Fibroblast of lung (primary cell): ENCODE results near the gene DTX2.
"Not testable (repeated sequence)": the region's sequence is repeated elsewhere in the genome, so short reads cannot be mapped to it uniquely, and the experiment has no call there.

Experiments used
- CTCF ChIP-seq, 2 donors: IDR thresholded peaks in 1 of 2; conservative IDR thresholded peaks in 1 of 2; 1 replicate in 1 of 2; 2 replicates in 1 of 2; pipeline ENCODE4 v1.5.1; 2011 to 2012; ENCODE audit warnings: low read length in 2 of 2, control low read depth in 1 of 2, inconsistent platforms in 1 of 2, low read depth in 1 of 2, mild to moderate bottlenecking in 1 of 2
- EZH2 ChIP-seq: IDR thresholded peaks from 2 replicates; pipeline ENCODE4 v1.5.1; 2012; ENCODE audit warnings: low read length, control low read depth, mild to moderate bottlenecking; ENCODE audit errors: missing control alignments

GRCh38 chr7:76485822-76486610 lies 24.5 kb downstream of the DTX2 start:
- not testable (repeated sequence) for TF ChIP-seq CTCF (conservative IDR thresholded peaks at IDR 0.05 in 1 of 2, IDR thresholded peaks at IDR 0.05 in 1 of 2; ENCODE audit: low read depth in 1 of 2, low read length in 2 of 2); EZH2
